Colonic mucosa (tissue), 4 donors: Measurements from ENCODE around the gene HIVEP3. TPM values are rescaled to one million over a fixed set of nuclear protein-coding genes. Genes with fewer than 3 reads are reported as not detected.

Source experiments
- DNase-seq: peaks from one replicate; pipeline ENCODE4 v3.0.0-alpha.2; 2020
- H3K27ac ChIP-seq: fragments of 200-600 bp; one replicate; pipeline ENCODE4 v1.8.0; 2021
- H3K27me3 ChIP-seq: fragments of 200-600 bp; one replicate; pipeline ENCODE4 v1.8.0; 2021
- H3K36me3 ChIP-seq: fragments of 200-600 bp; one replicate; pipeline ENCODE4 v1.8.0; 2021
- H3K4me1 ChIP-seq: fragments of 200-600 bp; one replicate; pipeline ENCODE4 v1.8.0; 2021; ENCODE audit warnings: mild to moderate bottlenecking
- H3K4me3 ChIP-seq: fragments of 200-600 bp; one replicate; pipeline ENCODE4 v1.8.0; 2021
- H3K9ac ChIP-seq, 2 donors: one replicate each; pipeline ENCODE4 v1.7.0; 2013; ENCODE audit warnings: control low read depth in 2 of 2, low read depth in 2 of 2, low read length in 2 of 2
- H3K9me3 ChIP-seq: fragments of 200-600 bp; one replicate; pipeline ENCODE4 v1.8.0; 2021
- intact Hi-C: fragments of 100-400 bp; cut with DNase I; formaldehyde crosslinking; loops from one replicate; pipeline ENCODE4 v1.14.1; 2022
- total RNA-seq, 2 donors: library from RNA; stranded (reverse); fragmentation: NEBNext Ultra II Directional in 1 of 2; extraction: Animal tissue kit (Norgen Biotek cat#: 25700) in 1 of 2; gene quantifications; one replicate each; pipeline ENCODE4 v1.2.1, GENCODE V29; 2021
- TF ChIP-seq, protein P1 (sequence below): fragments of 200-600 bp; IDR thresholded peaks from one replicate; pipeline ENCODE4 v1.8.0; 2022; ENCODE audit warnings: antibody characterized with exemption, mild to moderate bottlenecking
- donor health status: healthy.
- donor health status: DM: no; HTN: no; CAD: no.
- donor health status: DM: no; HTN: no; CAD: no.

HIVEP3 gene
- total RNA-seq, 2 donors from 2014 or later: 1.9 to 3.3 TPM

DNA sequence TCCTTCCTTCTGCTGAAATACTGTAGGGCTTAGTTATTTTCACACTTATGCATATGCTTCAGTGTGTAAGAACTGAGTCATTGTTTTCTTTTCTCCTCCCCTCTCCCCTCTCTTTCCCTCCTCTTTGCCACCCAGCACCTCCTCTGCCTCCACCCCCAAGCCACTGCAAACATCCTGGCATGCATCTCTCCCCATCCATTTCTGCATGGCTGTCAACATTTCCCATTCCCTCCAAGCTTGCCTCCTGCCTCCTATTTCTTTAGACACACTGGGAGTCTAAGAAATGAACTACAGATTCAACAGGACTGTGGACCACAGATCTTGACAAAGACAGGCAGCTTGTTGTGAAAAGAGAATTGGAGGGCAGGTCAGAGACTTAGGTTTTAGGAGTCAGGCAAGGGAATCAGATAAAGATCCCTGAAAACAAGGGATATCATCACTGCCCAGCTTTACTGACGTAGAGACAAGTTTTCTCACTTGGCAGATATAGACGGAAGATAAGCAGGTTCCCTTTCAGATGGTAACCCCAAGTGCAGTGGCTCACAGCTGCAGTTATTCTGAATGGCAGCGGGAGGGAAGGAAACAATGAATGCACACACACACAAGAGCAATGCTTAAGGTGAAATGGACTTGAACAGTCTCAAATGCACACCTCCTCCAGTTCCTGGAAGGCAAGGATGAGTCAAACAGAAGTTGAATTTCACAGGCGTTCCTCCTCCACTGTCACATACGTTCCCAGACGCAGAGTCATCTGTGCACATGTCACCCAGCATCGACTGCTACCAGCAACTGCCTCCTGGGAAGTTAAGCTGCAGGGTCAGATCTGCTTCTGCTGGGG lies 56.1 kb downstream of the HIVEP3 start:
- DNase-seq: no peak
- Histone ChIP-seq H3K27me3 (no peaks in the 10 kb centered on the region), H3K27ac (no peak overlapping the region), H3K9me3 (no peaks in the 10 kb centered on the region), H3K4me3 (no peak overlapping the region), H3K9ac (no peak overlapping the region), H3K36me3 (no peaks in the 10 kb centered on the region), H3K4me1 (no peaks in the 10 kb centered on the region)
- TF ChIP-seq, protein P1, sequence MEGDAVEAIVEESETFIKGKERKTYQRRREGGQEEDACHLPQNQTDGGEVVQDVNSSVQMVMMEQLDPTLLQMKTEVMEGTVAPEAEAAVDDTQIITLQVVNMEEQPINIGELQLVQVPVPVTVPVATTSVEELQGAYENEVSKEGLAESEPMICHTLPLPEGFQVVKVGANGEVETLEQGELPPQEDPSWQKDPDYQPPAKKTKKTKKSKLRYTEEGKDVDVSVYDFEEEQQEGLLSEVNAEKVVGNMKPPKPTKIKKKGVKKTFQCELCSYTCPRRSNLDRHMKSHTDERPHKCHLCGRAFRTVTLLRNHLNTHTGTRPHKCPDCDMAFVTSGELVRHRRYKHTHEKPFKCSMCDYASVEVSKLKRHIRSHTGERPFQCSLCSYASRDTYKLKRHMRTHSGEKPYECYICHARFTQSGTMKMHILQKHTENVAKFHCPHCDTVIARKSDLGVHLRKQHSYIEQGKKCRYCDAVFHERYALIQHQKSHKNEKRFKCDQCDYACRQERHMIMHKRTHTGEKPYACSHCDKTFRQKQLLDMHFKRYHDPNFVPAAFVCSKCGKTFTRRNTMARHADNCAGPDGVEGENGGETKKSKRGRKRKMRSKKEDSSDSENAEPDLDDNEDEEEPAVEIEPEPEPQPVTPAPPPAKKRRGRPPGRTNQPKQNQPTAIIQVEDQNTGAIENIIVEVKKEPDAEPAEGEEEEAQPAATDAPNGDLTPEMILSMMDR: no peak
- intact Hi-C loops: no loop called here

DNA sequence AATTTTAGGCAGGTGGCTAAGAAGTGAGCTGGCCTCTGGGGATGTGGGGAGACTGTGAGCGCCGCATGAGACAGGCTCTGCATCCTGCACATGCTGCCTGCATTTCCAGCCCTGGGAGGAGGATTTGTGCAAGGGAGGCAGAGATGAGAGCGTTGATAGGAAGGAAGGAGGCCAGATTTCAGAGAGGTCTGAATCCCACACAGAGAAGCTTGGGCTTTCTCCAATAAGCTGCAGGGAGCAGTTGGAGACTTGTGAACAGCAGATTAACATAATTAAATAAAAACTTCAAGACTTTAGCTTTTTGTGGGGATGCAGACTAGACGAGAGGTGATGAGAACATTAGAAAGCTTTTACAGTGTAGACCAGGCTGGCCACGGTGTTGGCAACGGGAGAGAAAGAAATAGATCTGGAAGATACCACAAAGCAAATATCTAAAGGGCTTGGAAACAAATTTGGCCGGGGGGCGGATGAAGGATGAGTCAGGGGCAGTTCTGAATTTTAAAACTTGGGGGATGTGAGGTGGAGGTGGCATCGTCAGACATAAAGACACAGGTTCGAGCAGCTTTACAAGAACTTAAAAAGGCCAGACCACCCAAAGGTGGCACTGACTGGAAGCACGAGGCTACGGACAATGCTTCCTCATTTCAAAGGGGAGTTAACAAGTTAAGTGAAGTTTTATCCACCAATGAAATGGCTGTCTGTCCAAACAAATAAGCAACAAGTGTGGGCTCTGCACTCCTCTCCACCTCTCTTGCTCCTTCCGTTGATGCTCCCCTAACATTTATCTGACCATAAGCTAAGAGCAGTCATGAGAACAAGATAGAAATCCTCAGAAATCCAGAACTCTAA lies 57.0 kb downstream of the HIVEP3 start:
- Histone ChIP-seq H3K4me3 (no peak overlapping the region), H3K27ac (no peak overlapping the region), H3K36me3 (no peaks in the 10 kb centered on the region), H3K9ac (no peak overlapping the region), H3K9me3 (no peaks in the 10 kb centered on the region), H3K27me3 (no peaks in the 10 kb centered on the region), H3K4me1 (no peaks in the 10 kb centered on the region)
- TF ChIP-seq, protein P1: no peak
- intact Hi-C loops: no loop called here
- no peak for DNase-seq

DNA sequence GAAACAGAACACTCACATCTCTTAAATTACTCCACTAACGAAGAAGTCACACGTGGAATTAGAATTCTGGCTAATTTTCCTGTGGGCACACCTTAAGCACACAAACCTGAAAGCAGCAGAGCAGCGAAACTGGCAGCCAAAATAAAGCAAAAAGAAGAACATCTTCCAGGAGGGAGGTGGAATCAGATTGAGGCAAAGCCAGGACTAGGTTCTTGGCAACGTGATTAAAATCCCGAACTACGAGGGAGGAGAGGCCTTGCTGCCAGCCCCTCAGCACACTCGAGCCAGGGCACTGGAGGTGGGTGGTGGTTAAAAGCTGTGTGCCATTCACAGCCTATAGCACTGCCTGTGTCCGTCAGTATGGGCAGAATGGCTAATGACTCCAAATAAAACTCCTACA lies 58.0 kb downstream of the HIVEP3 start:
- Histone ChIP-seq H3K4me3 (no peak overlapping the region), H3K27ac (no peak overlapping the region), H3K9me3 (no peaks in the 10 kb centered on the region), H3K36me3 (no peaks in the 10 kb centered on the region), H3K9ac (no peak overlapping the region), H3K27me3 (no peaks in the 10 kb centered on the region), H3K4me1 (no peaks in the 10 kb centered on the region)
- DNase-seq: no peak
- TF ChIP-seq, protein P1: no peak
- intact Hi-C loops: no loop called here

DNA sequence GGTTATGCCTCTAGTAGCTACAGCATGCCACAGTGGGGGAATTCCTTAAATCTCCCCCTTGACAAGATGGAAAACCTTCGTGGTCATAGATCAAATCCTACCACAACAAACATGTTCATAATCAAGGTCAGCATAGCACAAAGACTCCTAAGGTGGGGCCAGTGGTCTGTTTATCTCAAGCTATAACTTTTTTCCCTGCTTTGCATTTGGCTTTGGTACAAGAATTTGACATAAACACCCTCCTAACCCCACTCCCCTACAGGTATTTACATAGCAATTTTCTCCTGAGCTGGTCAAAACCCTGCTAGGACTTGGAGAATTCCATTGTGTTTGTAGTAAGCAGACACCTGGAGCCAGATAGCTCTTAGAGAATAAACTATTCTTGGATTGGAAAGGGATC lies 58.5 kb downstream of the HIVEP3 start:
- no peak overlapping the region for H3K4me3 ChIP-seq
- no peaks in the 10 kb centered on the region for H3K4me1 ChIP-seq
- no peak for DNase-seq
- no peaks in the 10 kb centered on the region for H3K9me3 ChIP-seq
- intact Hi-C loops: no loop called here
- no peak overlapping the region for H3K9ac ChIP-seq
- TF ChIP-seq, protein P1: no peak
- H3K36me3 ChIP-seq: no peaks in the 10 kb centered on the region
- no peak overlapping the region for H3K27ac ChIP-seq
- H3K27me3 ChIP-seq: no peaks in the 10 kb centered on the region

DNA sequence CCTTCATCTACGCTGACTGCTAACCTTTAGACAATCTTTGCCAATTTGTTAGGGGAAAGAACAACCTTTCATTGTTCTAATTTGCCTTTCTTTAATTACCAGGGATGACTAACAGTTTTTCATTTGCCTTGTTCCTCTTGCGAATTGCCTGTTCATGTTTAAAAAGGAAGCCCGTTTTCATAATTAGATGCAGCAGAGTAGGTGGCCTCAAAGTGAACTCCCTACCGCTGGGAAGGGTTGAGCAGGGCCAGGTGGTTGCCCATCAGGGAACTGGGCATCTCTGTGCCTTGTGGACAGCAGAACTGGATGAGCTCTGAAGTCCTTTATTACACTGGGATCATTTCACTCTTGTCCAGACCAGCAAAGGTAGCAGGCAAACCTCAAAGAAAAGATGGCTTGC lies 59.0 kb downstream of the HIVEP3 start:
- Histone ChIP-seq H3K9me3 (no peaks in the 10 kb centered on the region), H3K36me3 (no peaks in the 10 kb centered on the region), H3K4me3 (no peak overlapping the region), H3K27ac (no peak overlapping the region), H3K9ac (no peak overlapping the region), H3K4me1 (no peaks in the 10 kb centered on the region), H3K27me3 (no peaks in the 10 kb centered on the region)
- TF ChIP-seq, protein P1: no peak
- DNase-seq: no peak
- intact Hi-C loops: no loop called here
